Stimulated activated CD4-positive, alpha-beta T cell treated with anti-CD3 and anti-CD28 coated beads, Interleukin-2, amount 100 ng/mL, for 4 hours (primary cell): ENCODE measurements around the gene TRMT11.
"Not testable (repeated sequence)": the region's sequence is repeated elsewhere in the genome, so short reads cannot be mapped to it uniquely, and the experiment has no call there.

Experiments used
- DNase-seq: peaks from one replicate; pipeline ENCODE4 v3.0.0-alpha.2; 2020; ENCODE audit warnings: low read depth

The TRMT11 gene

GRCh38 chr6:125956506-125957390 lies 29.6 kb upstream of the TRMT11 start, which contains the start of gene HINT3:
HINT3 (plus strand) TSS chr6:125956770; CDS start chr6:125956978, 208 bp downstream.
- peak; percentile 97 for DNase-seq

DNA sequence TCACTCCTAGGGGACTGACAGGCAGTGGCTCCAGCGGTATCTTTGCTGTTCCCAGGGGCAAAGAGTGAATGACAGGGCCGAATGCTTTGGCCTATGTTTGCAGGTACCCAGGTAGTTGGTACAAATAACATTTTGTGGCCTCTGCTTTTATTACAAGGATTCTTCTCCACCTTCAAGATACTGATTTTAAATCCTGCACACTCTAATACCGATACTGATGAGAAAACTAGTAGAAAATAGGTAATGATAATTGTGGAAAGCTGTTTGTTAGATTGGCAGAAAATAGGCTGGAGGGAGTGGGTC lies 29.0 kb upstream of the TRMT11 start:
- DNase-seq, result no peak

- no peak for DNase-seq
These were observed 28.5 kb upstream of the TRMT11 start for GRCh38 chr6:125957845-125958244.

- no peak for DNase-seq
These were observed 27.3 kb upstream of the TRMT11 start for GRCh38 chr6:125959041-125959440.

DNA sequence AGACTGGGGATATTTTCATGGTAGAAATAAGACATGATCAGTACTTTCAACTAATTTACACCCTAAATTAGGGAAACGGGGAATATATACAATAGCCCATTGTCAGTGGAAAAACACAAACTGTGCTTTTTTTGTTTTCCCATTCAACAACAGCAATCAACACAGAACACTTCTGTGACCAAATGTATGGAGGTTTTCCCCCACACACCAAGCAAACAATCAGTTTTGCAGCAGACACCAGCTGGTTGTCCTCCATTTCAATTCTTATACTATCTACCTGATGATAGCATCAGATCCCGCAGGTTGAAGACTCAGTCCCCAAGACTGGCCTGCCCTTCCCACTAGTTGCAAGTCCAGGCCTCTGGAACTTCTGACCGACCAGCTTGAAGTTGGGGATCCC lies 25.2 kb upstream of the TRMT11 start:
- no peak for DNase-seq

DNA sequence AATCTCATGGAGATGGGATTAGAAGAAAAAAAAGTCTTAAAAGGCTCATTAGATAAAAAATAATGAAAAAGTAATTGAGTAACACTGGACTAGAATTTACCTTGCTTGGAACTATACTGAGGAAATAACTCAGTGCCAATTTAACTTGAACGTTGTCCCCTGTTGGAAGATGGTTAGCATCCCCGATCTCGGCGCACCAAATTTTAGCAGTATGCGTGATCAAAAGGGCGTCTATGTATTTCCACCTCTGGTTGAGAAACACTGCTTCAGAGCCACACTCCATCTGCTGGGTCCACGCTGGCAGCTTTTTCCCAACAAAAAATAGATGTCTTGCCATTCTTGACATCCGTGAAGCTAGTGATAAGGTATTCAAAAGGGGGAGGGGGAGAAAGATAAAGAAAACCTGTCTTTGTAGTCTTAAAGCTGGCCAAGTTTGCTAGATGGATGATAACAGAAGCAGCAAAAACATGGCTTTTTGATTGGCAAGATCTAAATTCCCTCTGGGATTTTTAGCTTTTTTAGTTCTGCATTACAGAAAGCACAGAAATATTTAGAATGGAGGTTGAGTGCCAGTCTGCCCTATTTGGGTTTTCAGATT lies 23.3 kb upstream of the TRMT11 start:
- no peak for DNase-seq

DNA sequence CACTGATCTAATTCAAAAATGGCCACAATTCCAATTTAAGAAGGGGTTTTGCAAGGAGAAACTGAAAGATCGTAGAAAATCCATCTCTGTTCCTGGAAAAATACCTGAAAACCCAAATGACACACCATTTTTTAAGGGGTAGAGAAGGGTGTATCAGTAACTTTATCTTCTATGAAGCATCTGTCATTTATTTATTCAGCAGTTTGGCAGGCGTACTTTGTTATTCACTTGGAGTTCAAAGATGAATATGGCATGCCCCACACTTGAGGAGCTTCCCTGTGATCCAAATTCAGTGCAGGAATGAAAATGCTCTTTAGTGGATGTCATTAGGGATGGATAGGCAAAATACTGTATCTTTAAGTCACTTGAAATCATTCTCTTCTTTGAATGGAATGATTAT lies 22.5 kb upstream of the TRMT11 start:
- no peak for DNase-seq

- DNase-seq, result no peak
These were observed 19.8 kb upstream of the TRMT11 start for GRCh38 chr6:125966569-125966968.

GRCh38 chr6:125968493-125968892 lies 17.8 kb upstream of the TRMT11 start:
- no peak for DNase-seq

DNA sequence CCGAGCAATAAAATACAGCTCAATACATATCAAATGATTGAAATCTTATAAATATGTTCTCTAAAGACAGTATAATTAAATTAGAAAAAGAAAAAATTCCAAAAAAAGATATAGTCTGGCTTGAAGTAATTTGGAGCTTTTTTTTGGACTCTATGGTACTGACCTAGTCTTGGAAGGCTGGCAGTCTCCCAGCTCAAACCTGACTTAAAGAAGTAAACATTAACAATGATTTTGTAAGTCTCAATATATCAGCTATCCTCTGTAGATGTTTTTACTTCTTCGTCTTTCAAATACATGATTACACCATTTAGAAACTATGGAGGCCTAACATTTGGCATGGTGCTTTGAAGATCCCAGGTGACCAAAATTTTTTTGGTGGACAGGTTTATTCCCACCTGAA lies 15.6 kb upstream of the TRMT11 start:
- DNase-seq, result no peak

GRCh38 chr6:125972478-125972877 lies 13.9 kb upstream of the TRMT11 start:
- not testable (repeated sequence) for DNase-seq

DNA sequence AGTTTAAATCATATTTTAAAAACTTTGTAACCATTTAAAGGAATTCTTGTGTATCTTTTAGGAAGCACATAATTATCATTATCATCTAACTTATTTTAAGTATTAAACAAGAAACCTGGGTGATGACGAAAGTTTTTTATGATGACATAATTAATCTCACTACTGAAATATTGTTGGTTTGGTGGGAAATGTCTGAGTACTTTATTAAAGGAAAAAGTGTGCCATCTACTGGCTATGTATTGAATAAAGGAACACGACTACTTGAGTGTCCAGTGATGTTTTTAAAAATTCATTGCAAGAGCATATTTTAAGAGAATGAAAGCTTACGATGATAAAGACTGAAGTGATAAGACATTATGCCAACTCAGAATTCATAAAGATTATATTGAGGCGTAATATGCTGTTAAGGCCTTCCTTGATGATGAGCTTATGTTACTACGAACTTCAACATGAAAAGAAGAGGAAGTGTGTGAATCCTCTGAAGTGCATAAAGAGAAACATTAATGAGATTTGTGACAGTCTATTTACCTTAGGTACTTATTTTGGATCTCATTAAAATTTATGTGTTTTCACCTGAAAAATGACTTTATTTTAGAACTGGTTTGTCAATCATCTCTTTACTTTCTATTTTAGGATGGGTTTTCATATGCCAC lies 12.0 kb upstream of the TRMT11 start:
- no peak for DNase-seq

GRCh38 chr6:125979101-125979500 lies 7.2 kb upstream of the TRMT11 start:
- no peak for DNase-seq

- DNase-seq, result no peak
These were observed 4.7 kb upstream of the TRMT11 start for GRCh38 chr6:125981571-125982185.

- DNase-seq, result no peak
These were observed 2.9 kb upstream of the TRMT11 start for GRCh38 chr6:125983246-125983945.

- no peak for DNase-seq
These were observed 2.0 kb upstream of the TRMT11 start for GRCh38 chr6:125984311-125984710.

DNA sequence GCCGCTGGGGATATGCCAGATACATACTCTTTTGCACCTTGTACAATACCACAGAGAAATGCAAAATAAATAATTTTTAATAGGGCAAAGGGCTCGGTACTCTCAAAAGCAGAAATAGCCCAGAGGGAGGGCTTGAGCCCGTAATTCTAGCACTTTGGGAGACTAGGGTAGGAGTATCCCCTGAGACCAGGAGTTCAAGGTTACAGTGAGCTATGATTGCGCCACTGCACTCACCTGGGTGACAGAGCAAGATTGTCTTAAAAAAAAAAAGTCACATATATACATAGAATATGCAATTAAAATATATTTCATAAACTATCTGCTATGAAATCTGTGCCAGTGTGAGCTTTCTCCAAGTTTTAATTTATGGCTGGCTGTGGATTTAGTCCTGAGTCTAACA lies 818 bp upstream of the TRMT11 start:
- DNase-seq, result no peak

DNA sequence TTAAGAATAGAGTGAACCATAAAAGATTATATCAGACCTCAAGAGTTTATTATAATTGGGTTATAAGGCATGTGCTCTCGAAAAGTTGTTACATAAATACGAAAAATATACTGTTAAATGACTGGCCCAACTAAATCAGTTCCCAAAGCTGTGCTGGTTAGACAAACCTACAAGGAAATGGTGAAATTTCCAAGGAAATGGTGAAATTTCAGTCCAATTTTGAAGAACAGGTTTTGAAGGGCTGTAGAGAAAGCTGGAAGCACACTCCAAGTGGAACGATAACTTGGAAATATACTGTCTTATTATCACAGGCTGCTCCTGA lies 400 bp upstream of the TRMT11 start:
- DNase-seq, result no peak

DNA sequence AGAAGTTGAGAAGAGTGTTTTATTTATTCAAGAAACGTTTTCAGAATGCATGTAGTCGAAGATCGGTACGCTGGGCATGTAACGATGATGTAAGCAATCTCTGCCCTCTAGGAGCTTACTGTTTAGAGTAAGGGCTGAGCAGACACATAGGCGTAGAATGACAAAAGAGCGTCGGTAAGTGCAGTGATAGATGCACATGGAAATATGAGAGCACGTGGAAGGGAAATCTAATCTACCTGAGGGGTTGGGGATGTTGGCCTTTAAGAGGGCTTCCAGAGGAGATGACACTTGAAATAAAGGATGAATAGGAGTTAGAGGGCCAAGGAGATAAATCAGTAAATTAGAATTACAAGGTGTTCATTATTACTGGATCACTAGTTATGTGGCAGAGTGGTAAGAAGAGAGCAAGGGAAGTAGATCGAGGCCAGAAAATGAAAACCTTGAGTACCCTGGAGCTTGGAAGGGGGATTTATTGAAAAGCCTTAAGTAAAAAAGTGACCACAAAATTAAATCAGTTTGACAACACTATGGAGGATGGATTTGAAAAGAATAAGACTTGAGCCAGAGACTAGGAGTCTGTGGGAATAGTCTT lies 782 bp downstream of the TRMT11 start:
- DNase-seq, result no peak

DNA sequence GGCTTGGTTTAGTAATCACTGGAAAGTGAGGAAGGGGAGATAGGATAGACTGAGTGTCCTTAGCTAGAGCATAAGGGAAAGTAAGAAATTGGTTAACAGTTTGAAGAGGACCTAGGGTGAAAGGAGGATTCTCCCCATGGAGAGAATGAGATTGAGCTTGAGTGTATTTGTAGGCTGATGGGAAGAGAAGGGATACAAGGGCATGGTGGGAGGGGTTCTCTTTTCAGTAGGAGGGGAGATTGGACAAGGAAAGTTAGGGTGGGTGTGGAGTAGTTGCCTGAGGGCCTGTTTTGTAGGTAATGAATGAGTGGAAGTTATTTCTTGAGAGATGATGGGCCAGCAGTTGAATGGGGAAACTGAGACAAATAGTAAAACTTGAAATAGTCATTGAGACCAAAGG lies 1.9 kb downstream of the TRMT11 start:
- DNase-seq, result no peak

GRCh38 chr6:125989631-125990030 lies 3.3 kb downstream of the TRMT11 start:
- DNase-seq, result no peak

- no peak for DNase-seq
These were observed 5.3 kb downstream of the TRMT11 start for GRCh38 chr6:125991653-125992052.
